Measurements from ENCODE around the gene PGR.

DNA sequence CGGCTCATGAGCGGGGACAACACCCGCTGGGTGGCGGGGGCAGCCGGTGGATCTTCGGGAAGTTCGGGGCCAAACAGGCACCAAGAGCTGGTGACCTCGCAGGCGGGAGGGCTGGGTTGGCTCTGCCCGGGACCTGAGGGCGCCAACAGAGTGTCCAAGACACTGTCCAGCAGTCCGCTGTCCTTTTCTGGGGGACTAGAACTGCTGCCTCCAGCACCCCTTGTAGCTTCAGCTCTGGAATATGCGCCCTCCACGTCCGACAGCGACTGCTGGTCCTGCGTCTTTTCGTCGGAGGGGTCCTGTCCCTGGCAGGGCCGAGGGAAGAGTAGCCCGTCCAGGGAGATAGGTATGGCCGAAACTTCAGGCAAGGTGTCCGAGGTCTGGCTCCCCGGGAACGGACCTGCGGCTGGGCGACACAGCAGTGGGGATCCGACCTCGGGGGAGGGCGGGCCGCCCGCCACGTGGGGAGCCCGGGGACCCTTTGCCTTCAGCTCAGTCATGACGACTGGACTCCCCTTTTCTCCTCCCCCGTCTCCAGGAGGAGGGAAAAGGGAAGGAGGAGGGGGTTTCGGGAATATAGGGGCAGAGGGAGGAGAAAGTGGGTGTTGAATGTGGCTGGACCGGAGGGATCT, 926 bp downstream of the PGR start:
- TF ChIP-seq, protein P1, sequence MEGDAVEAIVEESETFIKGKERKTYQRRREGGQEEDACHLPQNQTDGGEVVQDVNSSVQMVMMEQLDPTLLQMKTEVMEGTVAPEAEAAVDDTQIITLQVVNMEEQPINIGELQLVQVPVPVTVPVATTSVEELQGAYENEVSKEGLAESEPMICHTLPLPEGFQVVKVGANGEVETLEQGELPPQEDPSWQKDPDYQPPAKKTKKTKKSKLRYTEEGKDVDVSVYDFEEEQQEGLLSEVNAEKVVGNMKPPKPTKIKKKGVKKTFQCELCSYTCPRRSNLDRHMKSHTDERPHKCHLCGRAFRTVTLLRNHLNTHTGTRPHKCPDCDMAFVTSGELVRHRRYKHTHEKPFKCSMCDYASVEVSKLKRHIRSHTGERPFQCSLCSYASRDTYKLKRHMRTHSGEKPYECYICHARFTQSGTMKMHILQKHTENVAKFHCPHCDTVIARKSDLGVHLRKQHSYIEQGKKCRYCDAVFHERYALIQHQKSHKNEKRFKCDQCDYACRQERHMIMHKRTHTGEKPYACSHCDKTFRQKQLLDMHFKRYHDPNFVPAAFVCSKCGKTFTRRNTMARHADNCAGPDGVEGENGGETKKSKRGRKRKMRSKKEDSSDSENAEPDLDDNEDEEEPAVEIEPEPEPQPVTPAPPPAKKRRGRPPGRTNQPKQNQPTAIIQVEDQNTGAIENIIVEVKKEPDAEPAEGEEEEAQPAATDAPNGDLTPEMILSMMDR (IDR thresholded peaks at IDR 0.05 in 4 of 5, conservative IDR thresholded peaks at IDR 0.05 in 1 of 5) = no peak
- no peak for TF ChIP-seq POLR2A (IDR thresholded peaks at IDR 0.05)

Data from gastrocnemius medialis (tissue), 4 donors.